T-helper 2 cell treated with Interferon-gamma antibody and Interleukin-4, amounts not matched to agents 100 ng/mL and 5 ng/mL, for 36 hours (primary cell): Measurements from ENCODE around the gene FOXM1. TPM values are rescaled to one million over a fixed set of nuclear protein-coding genes. Genes with fewer than 3 reads are reported as not detected.

Experiments
- intact Hi-C: fragments of 100-400 bp; cut with micrococcal nuclease; formaldehyde crosslinking; loops from one replicate; pipeline ENCODE4 v1.15.1; 2023
- total RNA-seq: library from RNA; stranded (reverse); gene quantifications from 2 replicates; pipeline ENCODE4 v1.2.3, GENCODE V29; 2022

The FOXM1 gene
- total RNA-seq, 1 donor from 2014 or later = 110 TPM

DNA sequence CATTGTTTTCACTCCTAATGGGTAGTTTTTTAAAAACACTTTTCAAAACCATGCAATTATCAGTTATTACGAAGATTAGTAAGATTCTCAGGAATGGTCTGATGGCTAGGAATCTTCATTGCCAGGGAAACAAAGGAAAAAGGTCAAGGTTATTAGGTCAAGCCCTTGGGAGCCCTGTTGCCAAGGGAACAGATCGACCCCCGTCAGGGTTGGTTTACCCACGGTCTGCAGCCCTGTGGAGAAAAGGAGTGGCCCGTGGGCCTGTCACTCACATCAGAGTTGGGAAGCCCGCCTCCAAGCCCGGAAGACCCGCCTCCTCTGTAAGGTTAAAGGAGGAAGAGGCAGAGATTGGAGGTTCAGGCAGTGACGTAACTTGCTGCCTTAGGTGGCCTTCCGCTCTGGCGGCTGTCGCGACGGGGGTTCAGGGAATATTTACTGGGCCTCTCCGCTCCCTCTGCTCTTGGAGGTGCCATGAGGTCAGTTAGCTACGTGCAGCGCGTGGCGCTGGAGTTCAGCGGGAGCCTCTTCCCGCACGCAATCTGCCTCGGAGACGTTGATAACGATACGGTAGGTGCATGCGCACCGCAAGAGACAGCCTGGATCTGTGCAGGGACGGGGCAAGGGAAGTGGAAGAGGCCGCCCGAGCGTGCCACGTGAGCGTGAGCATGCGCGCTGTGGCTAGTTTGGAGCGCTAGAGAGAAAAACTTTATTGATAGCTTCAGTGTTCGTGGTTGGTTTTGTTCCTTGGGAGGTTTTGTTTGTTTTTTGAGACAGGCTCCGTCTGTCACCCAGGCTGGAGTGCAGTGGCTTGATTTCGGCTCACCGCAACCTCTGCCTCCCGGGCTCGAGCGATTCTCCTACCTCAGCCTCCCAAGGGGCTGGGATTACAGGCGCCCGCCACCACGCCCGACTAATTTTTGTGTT, 64.4 kb downstream of the FOXM1 start, which contains the start of gene ITFG2:
ITFG2 (plus strand) TSS at position 379 of the 924 bp plus-strand sequence; CDS start at position 472, 93 bp downstream.
- intact Hi-C loops = loop anchor here (1.0 to 5.0 kb wide), 5 partner anchors 18 to 129 kb away; partner anchors contain the start of genes FKBP4, FOXM1, RHNO1 and TULP3

DNA sequence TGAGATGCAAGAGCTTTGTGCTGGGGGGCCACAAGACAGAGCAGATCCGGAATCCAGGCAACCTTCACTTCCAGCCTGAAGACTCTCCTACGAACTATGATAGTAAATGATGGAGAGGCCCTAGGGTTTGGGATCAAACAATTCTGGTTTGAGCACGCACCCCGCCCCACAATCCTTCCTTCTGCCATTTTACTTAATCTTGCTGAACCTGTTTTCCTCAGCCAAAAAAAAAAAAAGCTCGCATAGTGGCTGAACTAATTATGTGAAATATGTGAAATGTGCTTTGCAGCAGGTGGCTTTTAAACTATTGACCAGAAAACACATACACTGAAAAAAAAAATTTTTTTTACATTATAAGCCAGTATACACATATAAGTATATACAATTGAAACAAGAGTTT, 65.2 kb downstream of the FOXM1 start:
- intact Hi-C loops = loop anchor here (1.0 to 5.0 kb wide), 4 partner anchors 18 to 120 kb away; partner anchors contain the start of genes FKBP4, FOXM1, RHNO1 and TULP3

Other genes starting within 250 kb of the FOXM1 start
- 100 TPM in 2 replicates for gene FKBP4, start 82.2 kb downstream of the FOXM1 start, total RNA-seq
- 51.9 and 54.4 TPM in 2 replicates for gene ITFG2, start 64.5 kb downstream of the FOXM1 start, total RNA-seq
- gene NRIP2, start 42.1 kb downstream of the FOXM1 start, total RNA-seq = not detected in 2 replicates
- gene TEX52, start 20.1 kb downstream of the FOXM1 start, total RNA-seq = 0.16 TPM in 1 of 2 replicates, not detected in the other
- 42.1 and 44.9 TPM in 2 replicates for gene RHNO1, start within 50 bp of the FOXM1 start, total RNA-seq
- 7.0 and 7.6 TPM in 2 replicates for gene TULP3, start 13.7 kb upstream of the FOXM1 start, total RNA-seq
- 1.8 and 2.7 TPM in 2 replicates for gene TEAD4, start 82.2 kb upstream of the FOXM1 start, total RNA-seq
- gene TSPAN9, start 200.2 kb upstream of the FOXM1 start, total RNA-seq = not detected in 2 replicates